Left lung (tissue), 10 donors: ENCODE data around the gene CACNA1D. TPM values are rescaled to one million over a fixed set of nuclear protein-coding genes. Genes with fewer than 3 reads are reported as not detected.
A peak's percentile ranks its signal among the peaks of the same experiment; 100 is the strongest.

Source experiments
- ATAC-seq: fragments of 200-7000 bp; cut with Tn5 transposase; one replicate; pipeline ENCODE4 v1.9.1; 2020; ENCODE audit warnings: moderate library complexity
- DNase-seq, 4 donors: peaks; one replicate each; pipeline ENCODE4 v3.0.0-alpha.2; 2013 to 2020
- H3K27ac ChIP-seq, 2 donors: fragments of 200-600 bp; sonication (generic) in 1 of 2; one replicate each; pipeline versions ENCODE4 v1.5.0 to v1.8.0; 2020 to 2021
- H3K27me3 ChIP-seq, 2 donors: fragments of 200-600 bp; sonication (generic) in 1 of 2; one replicate each; pipeline versions ENCODE4 v1.5.0 to v1.8.0; 2020 to 2021
- H3K36me3 ChIP-seq, 2 donors: fragments of 200-600 bp; sonication (generic) in 1 of 2; one replicate each; pipeline versions ENCODE4 v1.5.0 to v1.8.0; 2020 to 2021
- H3K4me1 ChIP-seq, 2 donors: fragments of 200-600 bp; one replicate each; pipeline ENCODE4 v1.8.0; 2021
- H3K4me3 ChIP-seq, 2 donors: fragments of 200-600 bp; sonication (generic) in 1 of 2; one replicate each; pipeline versions ENCODE4 v1.5.0 to v1.8.0; 2020 to 2021; ENCODE audit warnings: mild to moderate bottlenecking in 1 of 2
- H3K9me3 ChIP-seq, 2 donors: fragments of 200-600 bp; sonication (generic) in 1 of 2; one replicate each; pipeline versions ENCODE4 v1.5.0 to v1.8.0; 2020 to 2021
- intact Hi-C, 2 donors: fragments of 100-400 bp; cut with DNase I; formaldehyde crosslinking; loops; one replicate each; pipeline versions ENCODE4 v1.11.2 to v1.14.2; 2022
- polyA plus RNA-seq, 6 donors: library from polyadenylated mRNA; unstranded; fragments of 120-200 nt; gene quantifications; one replicate each; pipeline ENCODE4 v1.2.1, GENCODE V29; 2013; ENCODE audit not compliant: insufficient read length in 6 of 6
- total RNA-seq, 2 donors: library from RNA; stranded (reverse); fragmentation: NEBNext Ultra II Directional; extraction: Animal tissue kit (Norgen Biotek cat#: 25700); gene quantifications; one replicate each; pipeline ENCODE4 v1.2.1, GENCODE V29; 2021
- TF ChIP-seq, protein P1 (sequence below), 2 donors: fragments of 200-600 bp; sonication (generic) in 1 of 2; IDR thresholded peaks; one replicate each; pipeline versions ENCODE4 v1.5.0 to v1.8.0; 2021; ENCODE audit warnings: antibody characterized with exemption in 2 of 2
- donor health status: DM: no; HTN: yes; CAD: no.
- donor health status: DM: no; HTN: no; CAD: no.

CACNA1D gene
- total and polyA plus RNA-seq, 8 donors: 32.6 to 78.2 (median 56.2) TPM

DNA sequence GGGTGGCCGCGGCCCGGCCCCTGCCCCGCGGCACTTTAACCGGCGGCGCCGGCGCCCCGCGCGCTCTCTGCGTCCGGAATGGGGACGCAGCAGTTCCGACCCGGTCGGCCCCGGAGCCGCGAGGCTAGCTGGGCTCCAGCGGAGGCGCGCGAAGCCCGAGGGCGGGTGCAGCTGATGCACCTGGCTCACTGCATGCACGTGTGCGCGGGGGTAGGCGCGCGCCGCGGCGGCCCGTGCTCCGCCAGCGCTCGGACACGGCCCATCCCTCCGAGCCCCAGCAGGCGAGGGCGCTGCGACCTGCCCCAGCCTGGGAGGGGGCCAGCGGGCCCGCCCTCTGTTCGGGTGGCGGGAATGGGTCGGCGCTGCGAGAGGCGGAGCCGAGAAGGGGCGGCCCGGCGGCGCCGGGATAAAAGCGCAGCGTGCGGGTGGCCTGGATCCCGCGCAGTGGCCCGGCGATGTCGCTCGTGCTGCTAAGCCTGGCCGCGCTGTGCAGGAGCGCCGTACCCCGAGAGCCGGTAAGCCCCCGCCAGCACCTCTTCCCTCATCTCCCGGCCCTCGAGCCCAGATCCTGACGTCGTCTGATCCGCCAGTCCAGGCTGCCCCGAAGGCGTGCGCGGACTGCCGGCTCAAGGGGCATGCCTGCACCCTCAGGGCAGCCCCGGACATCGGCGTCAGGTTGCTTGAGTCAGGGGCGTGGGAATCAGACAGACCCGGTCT is 351.9 kb downstream of the CACNA1D start, which contains the start of the genes CHDH and IL17RB:
TSS of gene CHDH (minus strand) at position 286 of the 717 bp plus-strand sequence. CDS start 22,411 bp downstream, outside the sequence.
TSS of gene IL17RB (plus strand) at position 435 of the 717 bp plus-strand sequence. CDS start at position 456, 21 bp downstream.
- TF ChIP-seq, protein P1, sequence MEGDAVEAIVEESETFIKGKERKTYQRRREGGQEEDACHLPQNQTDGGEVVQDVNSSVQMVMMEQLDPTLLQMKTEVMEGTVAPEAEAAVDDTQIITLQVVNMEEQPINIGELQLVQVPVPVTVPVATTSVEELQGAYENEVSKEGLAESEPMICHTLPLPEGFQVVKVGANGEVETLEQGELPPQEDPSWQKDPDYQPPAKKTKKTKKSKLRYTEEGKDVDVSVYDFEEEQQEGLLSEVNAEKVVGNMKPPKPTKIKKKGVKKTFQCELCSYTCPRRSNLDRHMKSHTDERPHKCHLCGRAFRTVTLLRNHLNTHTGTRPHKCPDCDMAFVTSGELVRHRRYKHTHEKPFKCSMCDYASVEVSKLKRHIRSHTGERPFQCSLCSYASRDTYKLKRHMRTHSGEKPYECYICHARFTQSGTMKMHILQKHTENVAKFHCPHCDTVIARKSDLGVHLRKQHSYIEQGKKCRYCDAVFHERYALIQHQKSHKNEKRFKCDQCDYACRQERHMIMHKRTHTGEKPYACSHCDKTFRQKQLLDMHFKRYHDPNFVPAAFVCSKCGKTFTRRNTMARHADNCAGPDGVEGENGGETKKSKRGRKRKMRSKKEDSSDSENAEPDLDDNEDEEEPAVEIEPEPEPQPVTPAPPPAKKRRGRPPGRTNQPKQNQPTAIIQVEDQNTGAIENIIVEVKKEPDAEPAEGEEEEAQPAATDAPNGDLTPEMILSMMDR (IDR thresholded peaks at IDR 0.05): no peak
- ATAC-seq (peak; percentile 92), DNase-seq (peak; percentile 41 to 92 (median 70))
- peak within 1 kb of the TSS; percentile 59 to 62 for H3K4me3 ChIP-seq
- H3K27me3 ChIP-seq: peaks cover 0 to 52% of the 10 kb centered on the region in 2 donors
- no peaks in the 10 kb centered on the region for H3K36me3 ChIP-seq
- no peaks in the 10 kb centered on the region for H3K9me3 ChIP-seq
- H3K4me1 ChIP-seq: peaks cover 0 to 24% of the 10 kb centered on the region in 2 donors
- H3K27ac ChIP-seq: peak within 1 kb of the TSS; percentile 18 to 39
- intact Hi-C loops: no loop called here

DNA sequence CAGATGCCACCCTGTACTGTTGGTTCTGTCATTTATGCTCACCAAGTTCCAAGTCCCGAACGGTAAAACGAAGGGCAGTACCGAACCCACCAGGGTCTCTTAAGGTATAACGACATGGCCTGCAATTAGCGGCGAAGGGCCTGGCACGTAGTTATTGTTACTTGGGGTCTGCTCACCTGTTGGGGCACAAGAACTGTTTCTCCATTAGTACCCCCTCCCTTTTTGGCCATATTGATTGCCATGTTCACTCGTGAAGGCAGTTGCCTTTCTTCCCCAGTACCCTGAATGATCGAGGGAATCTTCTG is 352.4 kb downstream of the CACNA1D start:
- Histone ChIP-seq H3K4me1 (peaks cover 0 to 24% of the 10 kb centered on the region in 2 donors), H3K27me3 (peaks cover 0 to 52% of the 10 kb centered on the region in 2 donors), H3K4me3 (peak overlapping the region; percentile 59 to 62), H3K9me3 (no peaks in the 10 kb centered on the region), H3K27ac (no peak overlapping the region), H3K36me3 (no peaks in the 10 kb centered on the region)
- TF ChIP-seq, protein P1 (IDR thresholded peaks at IDR 0.05): no peak
- ATAC-seq (no peak), DNase-seq (no peak)
- intact Hi-C loops: no loop called here

DNA sequence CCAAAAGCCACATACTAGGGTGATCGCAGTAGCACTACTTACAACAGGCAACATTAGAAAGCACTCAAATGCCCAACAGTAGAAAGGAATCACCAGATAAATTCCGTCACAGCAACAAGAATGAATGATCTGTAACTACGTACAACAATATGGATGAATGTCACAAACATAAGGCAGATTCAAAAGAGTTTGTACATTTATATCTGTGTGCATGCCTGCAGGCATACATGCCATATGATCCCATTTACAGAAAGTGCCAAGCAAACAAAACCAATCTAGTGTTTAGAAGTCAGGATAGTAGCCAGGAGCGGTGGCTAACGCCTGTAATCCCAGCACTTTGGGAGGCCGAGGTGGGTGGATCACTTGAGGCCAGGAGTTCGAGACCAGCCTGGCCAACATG is 355.5 kb downstream of the CACNA1D start:
- intact Hi-C loops: no loop called here
- H3K27ac ChIP-seq: no peak overlapping the region
- no peak for ATAC-seq
- H3K27me3 ChIP-seq: peaks cover 0 to 39% of the 10 kb centered on the region in 2 donors
- no peaks in the 10 kb centered on the region for H3K9me3 ChIP-seq
- peaks cover 0 to 17% of the 10 kb centered on the region in 2 donors for H3K4me1 ChIP-seq
- no peak for DNase-seq
- TF ChIP-seq, protein P1 (IDR thresholded peaks at IDR 0.05): no peak
- H3K36me3 ChIP-seq: no peaks in the 10 kb centered on the region
- H3K4me3 ChIP-seq: no peak overlapping the region

DNA sequence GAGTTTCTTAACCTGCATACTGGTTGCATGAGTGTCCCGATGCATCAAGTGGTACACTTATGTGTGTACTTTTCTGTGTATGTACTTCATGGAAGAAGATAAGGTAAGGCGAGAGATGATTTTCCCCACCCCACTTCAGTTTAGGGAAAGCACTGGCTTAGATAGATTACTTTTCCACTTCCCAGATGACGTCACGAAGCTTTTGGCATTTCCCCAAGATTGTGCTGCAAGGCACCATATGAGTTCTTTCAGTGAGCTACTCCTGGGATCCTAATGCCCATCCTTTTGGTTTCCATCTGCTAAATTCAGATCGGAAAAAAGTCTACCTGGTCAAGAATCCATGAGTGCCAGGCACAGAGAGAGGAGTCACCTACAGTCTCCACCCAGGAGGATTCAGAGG is 356.5 kb downstream of the CACNA1D start:
- no peaks in the 10 kb centered on the region for H3K9me3 ChIP-seq
- DNase-seq (peak in 2 of 4 donors; percentile 34 to 68), ATAC-seq (no peak)
- TF ChIP-seq, protein P1 (IDR thresholded peaks at IDR 0.05): no peak
- no peaks in the 10 kb centered on the region for H3K36me3 ChIP-seq
- no peak overlapping the region for H3K27ac ChIP-seq
- intact Hi-C loops: no loop called here
- H3K4me1 ChIP-seq: peaks cover 0 to 8% of the 10 kb centered on the region in 2 donors
- H3K27me3 ChIP-seq: peaks cover 0 to 29% of the 10 kb centered on the region in 2 donors
- H3K4me3 ChIP-seq: no peak overlapping the region

DNA sequence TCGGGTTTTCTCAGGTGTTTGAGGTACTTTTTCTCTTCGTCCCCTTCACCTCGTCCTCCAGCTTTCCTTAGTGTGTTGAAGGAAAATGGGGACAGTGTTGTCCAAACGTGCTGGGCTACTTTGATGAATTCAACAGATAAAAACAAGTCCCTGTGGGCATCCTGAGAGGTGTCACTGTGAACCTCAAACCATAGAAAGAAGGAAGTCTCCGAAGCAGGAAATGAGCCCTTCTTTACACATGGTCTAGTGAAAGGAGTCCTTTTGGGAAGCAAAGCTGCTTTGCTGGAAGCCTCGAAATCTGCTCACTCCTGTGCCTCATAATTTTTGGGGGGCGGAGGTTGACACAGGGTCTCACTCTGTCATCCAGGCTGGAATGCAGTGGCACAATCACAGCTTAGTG is 362.6 kb downstream of the CACNA1D start:
- no peak overlapping the region for H3K27ac ChIP-seq
- DNase-seq: no peak
- intact Hi-C loops: no loop called here

More for the DNA sequence above, 362.6 kb downstream of the CACNA1D start:
- TF ChIP-seq, protein P1 (IDR thresholded peaks at IDR 0.05): no peak
- Histone ChIP-seq H3K4me1 (no peaks in the 10 kb centered on the region), H3K27me3 (no peaks in the 10 kb centered on the region), H3K9me3 (no peaks in the 10 kb centered on the region), H3K4me3 (no peak overlapping the region), H3K36me3 (peaks cover 0 to 32% of the 10 kb centered on the region in 2 donors)
- no peak for ATAC-seq
